Body of pancreas (tissue), 4 donors: ENCODE data around the gene PACS1. TPM values are rescaled to one million over a fixed set of nuclear protein-coding genes. Genes with fewer than 3 reads are reported as not detected.

ENCODE experiments used
- ATAC-seq: fragments of 150-250 bp; one replicate; pipeline ENCODE4 v1.9.1; 2016
- DNase-seq, 4 donors: peaks; one replicate each; pipeline ENCODE4 v3.0.0-alpha.2; 2019
- H3K27ac ChIP-seq, 4 donors: fragments of 200-600 bp; sonication (generic); 1 replicate in 3 of 4; 2 replicates in 1 of 4; pipeline versions ENCODE4 v1.5.1 to v1.6.1; 2016 to 2019; ENCODE audit warnings: mild to moderate bottlenecking in 1 of 4, mixed read lengths in 1 of 4, moderate library complexity in 1 of 4
- H3K27me3 ChIP-seq, 2 donors: fragments of 200-600 bp; sonication (generic); one replicate each; pipeline ENCODE4 v1.6.0; 2016; ENCODE audit warnings: mild to moderate bottlenecking in 1 of 2
- H3K36me3 ChIP-seq, 2 donors: fragments of 200-600 bp; sonication (generic); replicated peaks in 1 of 2; 2 replicates each; pipeline ENCODE4 v1.5.1; 2016; ENCODE audit warnings: low read depth in 2 of 2; ENCODE audit not compliant: insufficient read depth in 1 of 2
- H3K4me1 ChIP-seq: fragments of 200-600 bp; sonication (generic); one replicate; pipeline ENCODE4 v1.6.0; 2016
- H3K4me3 ChIP-seq, 2 donors: fragments of 200-600 bp; sonication (generic); 1 replicate in 1 of 2; 2 replicates in 1 of 2; pipeline ENCODE4 v1.5.1; 2016 to 2019
- H3K9me3 ChIP-seq, 3 donors: fragments of 200-600 bp; sonication (generic); 1 replicate in 2 of 3; 2 replicates in 1 of 3; pipeline ENCODE4 v1.5.1; 2016
- POLR2A ChIP-seq, 3 donors: fragments of 450-650 bp; IDR thresholded peaks; one replicate each; pipeline ENCODE4 v1.6.1; 2016; ENCODE audit warnings: antibody characterized with exemption in 3 of 3, mild to moderate bottlenecking in 2 of 3
- WGBS, 2 donors: methylation state at CpG; one replicate each; pipeline ENCODE4 v1.1.5; 2017; 5-methylcytosine and 5-hydroxymethylcytosine counted together
- intact Hi-C: fragments of 100-400 bp; cut with DNase I; formaldehyde crosslinking; loops from one replicate; pipeline ENCODE4 v1.15.1; 2023
- total RNA-seq, 2 donors: library from RNA; depleted of rRNA; stranded (reverse); fragments of >200 nt; gene quantifications; one replicate each; pipeline ENCODE4 v1.1.0, GENCODE V29; 2016
- TF ChIP-seq, protein P1 (sequence below), 7 experiments: fragments of 450-650 bp in 4 of 7; fragments of 200-600 bp in 3 of 7; sonication (generic) in 3 of 7; IDR thresholded peaks; one replicate each; pipeline ENCODE4 v1.5.1; 2016 to 2019; ENCODE audit warnings: antibody characterized with exemption in 7 of 7

Gene PACS1
- total RNA-seq, 2 donors from 2014 or later, result 17.5 to 19.7 TPM

DNA sequence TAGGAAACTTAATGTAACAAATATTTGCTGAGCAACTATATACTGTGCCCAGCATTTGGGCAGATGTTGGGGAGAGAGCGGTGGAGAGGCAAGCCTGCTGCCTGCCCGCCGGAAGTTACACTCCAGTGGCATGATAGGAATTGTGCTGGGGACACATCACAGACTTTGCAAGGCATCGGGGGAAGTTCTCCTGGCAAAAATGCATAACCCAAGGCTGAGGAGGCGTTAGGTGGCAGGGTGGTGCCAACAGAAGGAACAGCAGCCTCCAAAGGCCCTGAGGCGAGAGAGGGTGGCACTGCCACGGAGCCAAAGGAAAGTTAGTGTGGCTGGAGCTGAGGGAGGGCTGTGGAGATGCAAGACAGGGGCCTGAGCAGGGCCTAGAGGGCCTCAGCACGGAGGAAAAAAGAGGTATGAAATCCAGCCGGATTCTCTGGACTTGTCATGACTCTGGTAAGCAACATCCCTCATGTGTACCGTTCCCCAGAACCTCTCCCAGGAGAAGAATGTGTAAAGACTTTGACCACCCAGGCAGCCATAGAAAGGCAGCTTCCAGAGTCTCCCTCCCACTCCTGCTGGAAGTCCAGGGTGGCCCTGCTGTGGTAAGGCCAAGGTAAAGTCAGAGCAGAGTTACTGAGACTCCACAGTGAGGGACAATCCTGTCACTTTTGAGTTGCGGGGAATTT lies 122.2 kb downstream of the PACS1 start:
- Histone ChIP-seq H3K27ac (no peak overlapping the region), H3K9me3 (no peaks in the 10 kb centered on the region), H3K4me1 (no peaks in the 10 kb centered on the region), H3K27me3 (no peaks in the 10 kb centered on the region), H3K4me3 (no peak overlapping the region), H3K36me3 (peaks cover 0 to 1% of the 10 kb centered on the region in 2 donors)
- no peak for TF ChIP-seq POLR2A (IDR thresholded peaks at IDR 0.05)
- TF ChIP-seq, protein P1, sequence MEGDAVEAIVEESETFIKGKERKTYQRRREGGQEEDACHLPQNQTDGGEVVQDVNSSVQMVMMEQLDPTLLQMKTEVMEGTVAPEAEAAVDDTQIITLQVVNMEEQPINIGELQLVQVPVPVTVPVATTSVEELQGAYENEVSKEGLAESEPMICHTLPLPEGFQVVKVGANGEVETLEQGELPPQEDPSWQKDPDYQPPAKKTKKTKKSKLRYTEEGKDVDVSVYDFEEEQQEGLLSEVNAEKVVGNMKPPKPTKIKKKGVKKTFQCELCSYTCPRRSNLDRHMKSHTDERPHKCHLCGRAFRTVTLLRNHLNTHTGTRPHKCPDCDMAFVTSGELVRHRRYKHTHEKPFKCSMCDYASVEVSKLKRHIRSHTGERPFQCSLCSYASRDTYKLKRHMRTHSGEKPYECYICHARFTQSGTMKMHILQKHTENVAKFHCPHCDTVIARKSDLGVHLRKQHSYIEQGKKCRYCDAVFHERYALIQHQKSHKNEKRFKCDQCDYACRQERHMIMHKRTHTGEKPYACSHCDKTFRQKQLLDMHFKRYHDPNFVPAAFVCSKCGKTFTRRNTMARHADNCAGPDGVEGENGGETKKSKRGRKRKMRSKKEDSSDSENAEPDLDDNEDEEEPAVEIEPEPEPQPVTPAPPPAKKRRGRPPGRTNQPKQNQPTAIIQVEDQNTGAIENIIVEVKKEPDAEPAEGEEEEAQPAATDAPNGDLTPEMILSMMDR (IDR thresholded peaks at IDR 0.05), result no peak
- WGBS, 2 donors, result 91 to 92% methylated on average over 11 of the region's 11 CpGs
- no peak for ATAC-seq
- intact Hi-C loops, result no loop called here
- no peak for DNase-seq

DNA sequence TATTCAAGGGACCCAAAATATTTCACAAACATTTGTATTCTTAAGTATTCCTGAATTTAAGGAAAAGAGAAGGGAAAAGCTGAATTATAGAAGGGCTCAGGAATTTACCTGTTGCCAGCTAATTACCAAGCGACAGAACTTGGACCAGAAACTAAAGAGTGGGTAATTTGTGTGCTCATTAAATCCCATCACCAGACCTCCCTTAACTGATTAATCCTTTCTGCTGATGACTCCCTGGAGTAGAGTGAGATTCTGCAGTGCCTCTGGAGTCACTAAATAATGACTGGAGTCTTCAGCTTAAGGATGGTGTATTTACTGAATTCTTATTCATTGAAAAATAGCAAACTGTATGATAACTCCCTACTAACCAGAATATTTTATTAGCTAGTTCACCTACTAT lies 124.3 kb downstream of the PACS1 start:
- peaks cover 0 to 3% of the 10 kb centered on the region in 2 donors for H3K36me3 ChIP-seq
- no peaks in the 10 kb centered on the region for H3K27me3 ChIP-seq
- DNase-seq (no peak), ATAC-seq (no peak)
- WGBS, 2 donors, result 89 to 100% methylated on average over 1 of the region's 1 CpG
- H3K9me3 ChIP-seq, result no peaks in the 10 kb centered on the region
- no peaks in the 10 kb centered on the region for H3K4me1 ChIP-seq
- intact Hi-C loops, result no loop called here
- TF ChIP-seq POLR2A (IDR thresholded peaks at IDR 0.05), result no peak
- TF ChIP-seq, protein P1 (IDR thresholded peaks at IDR 0.05), result no peak
- H3K27ac ChIP-seq, result no peak overlapping the region
- H3K4me3 ChIP-seq, result no peak overlapping the region

DNA sequence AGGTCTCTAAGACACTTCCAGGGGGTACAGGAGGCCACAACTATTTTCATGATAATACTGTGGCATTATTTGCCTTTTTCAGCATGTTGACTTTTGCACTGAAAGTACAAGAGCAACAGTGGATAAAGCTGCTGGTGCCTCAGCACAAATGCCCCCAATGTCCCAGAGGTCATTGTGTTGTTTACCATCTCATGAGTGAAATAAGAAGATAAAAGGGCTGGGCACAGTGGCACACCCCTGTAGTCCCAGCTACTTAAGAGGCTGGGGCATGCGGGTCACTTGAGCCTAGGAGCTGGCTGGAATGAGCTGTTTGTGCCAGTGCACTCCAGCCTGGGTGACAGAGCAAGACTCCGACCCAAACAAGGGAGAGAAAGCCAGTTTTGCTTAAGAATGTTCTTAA lies 125.8 kb downstream of the PACS1 start:
- DNase-seq, result no peak
- intact Hi-C loops, result no loop called here
- WGBS, 2 donors, result 61 to 75% methylated on average over 2 of the region's 2 CpGs
- Histone ChIP-seq H3K27ac (no peak overlapping the region), H3K36me3 (peaks cover 0 to 3% of the 10 kb centered on the region in 2 donors), H3K4me3 (no peak overlapping the region), H3K4me1 (no peaks in the 10 kb centered on the region), H3K9me3 (no peaks in the 10 kb centered on the region), H3K27me3 (no peaks in the 10 kb centered on the region)
- TF ChIP-seq POLR2A (IDR thresholded peaks at IDR 0.05), result no peak
- TF ChIP-seq, protein P1 (IDR thresholded peaks at IDR 0.05), result no peak
- ATAC-seq, result no peak

DNA sequence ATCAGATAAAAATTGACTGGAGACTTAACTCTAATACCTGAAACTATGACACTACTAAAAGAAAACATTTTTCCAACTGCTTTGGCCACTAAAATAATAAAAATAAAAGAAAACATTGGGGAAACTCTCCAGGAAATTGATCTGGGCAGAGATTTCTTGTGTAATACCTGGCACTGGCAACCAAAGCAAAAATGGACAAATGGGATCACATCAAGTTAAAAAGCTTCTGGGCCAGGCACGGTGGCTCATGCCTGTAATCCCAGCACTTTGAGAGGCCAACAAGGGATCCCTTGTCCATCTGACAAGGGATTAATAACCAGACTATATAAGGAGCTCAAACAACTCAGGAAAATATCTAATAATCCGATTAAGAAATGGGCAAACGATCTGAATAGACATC lies 133.8 kb downstream of the PACS1 start:
- H3K27me3 ChIP-seq, result no peaks in the 10 kb centered on the region
- no peaks in the 10 kb centered on the region for H3K9me3 ChIP-seq
- no peak overlapping the region for H3K27ac ChIP-seq
- TF ChIP-seq, protein P1 (IDR thresholded peaks at IDR 0.05), result no peak
- TF ChIP-seq POLR2A (IDR thresholded peaks at IDR 0.05), result no peak
- DNase-seq (no peak), ATAC-seq (no peak)
- no peaks in the 10 kb centered on the region for H3K36me3 ChIP-seq
- no peak overlapping the region for H3K4me3 ChIP-seq
- WGBS, 2 donors, result 90 to 96% methylated on average over 3 of the region's 3 CpGs
- intact Hi-C loops, result no loop called here
- no peaks in the 10 kb centered on the region for H3K4me1 ChIP-seq

DNA sequence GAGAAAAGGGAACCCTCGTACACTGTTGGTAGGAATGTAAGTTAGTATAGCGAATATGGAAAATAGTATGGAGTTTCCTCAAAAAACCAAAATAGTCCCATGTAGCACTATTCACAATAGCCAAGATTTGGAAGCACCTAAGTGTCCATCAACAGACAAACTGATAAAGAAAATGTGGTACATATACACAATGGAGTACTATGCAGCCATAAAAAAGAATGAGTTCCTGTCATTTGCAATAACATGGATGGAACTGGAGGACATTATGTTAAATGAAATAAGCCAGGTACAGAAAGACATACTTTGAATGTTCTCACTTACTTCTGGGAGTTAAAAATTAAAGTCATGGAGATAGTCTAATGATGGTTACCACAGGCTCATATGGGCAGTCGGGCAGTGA lies 134.3 kb downstream of the PACS1 start:
- intact Hi-C loops, result no loop called here
- TF ChIP-seq, protein P1 (IDR thresholded peaks at IDR 0.05), result no peak
- no peak for TF ChIP-seq POLR2A (IDR thresholded peaks at IDR 0.05)

More for the DNA sequence above, 134.3 kb downstream of the PACS1 start:
- H3K27me3 ChIP-seq, result no peaks in the 10 kb centered on the region
- WGBS, 2 donors, result 97% methylated on average over 3 of the region's 3 CpGs
- no peaks in the 10 kb centered on the region for H3K9me3 ChIP-seq
- DNase-seq (no peak), ATAC-seq (no peak)
- H3K4me1 ChIP-seq, result no peaks in the 10 kb centered on the region
- no peak overlapping the region for H3K4me3 ChIP-seq
- H3K27ac ChIP-seq, result no peak overlapping the region
- H3K36me3 ChIP-seq, result no peaks in the 10 kb centered on the region
